HG03460 (cell line): Measurements from ENCODE around the gene LCN15.
"Not testable (repeated sequence)": the region's sequence is repeated elsewhere in the genome, so short reads cannot be mapped to it uniquely, and the experiment has no call there.

Experiments used
- ATAC-seq: cut with Tn5 transposase; IDR thresholded peaks from one replicate; pipeline ENCODE4 v1.9.1; 2021; ENCODE audit not compliant: unreplicated experiment

Gene LCN15

GRCh38 chr9:136756134-136756438 is 8.2 kb downstream of the LCN15 start:
- ATAC-seq: no peak

DNA sequence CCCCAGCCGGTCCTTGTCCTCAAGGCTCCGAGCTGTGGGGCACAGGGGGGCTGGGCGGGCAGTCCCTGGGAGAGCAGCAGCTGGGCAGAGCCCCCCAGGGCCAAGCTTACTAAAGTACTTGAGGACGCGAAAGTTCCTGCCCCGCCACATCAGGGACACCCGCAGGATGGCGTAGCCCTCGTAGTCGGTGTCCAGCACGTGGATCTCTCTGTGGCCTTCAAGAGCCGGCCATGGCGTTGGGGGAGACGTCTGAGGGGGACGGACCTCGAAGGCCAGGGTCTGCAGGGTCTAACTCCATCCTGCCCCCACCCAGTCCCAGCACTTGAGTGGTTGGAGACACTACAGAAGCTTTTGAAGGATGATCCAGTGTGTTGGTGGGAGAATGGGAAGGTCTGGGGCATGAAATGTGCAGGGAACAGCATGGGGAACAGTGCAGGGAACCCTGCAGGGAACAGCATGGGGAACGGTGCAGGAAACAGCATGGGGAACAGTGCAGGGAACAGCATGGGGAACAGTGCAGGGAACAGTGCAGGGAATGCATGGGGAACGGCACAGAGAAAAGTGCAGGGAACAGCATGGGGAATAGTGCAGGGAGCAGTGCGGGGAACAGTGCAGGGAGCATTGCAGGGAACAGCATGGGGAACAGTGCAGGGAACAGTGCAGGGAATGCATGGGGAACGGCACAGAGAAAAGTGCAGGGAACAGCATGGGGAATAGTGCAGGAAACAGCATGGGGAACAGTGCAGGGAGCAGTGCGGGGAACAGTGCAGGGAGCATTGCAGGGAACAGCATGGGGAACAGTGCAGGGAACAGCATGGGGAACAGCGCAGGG is 8.8 kb downstream of the LCN15 start:
- ATAC-seq: not testable (repeated sequence)

GRCh38 chr9:136754626-136755301 is 9.6 kb downstream of the LCN15 start:
- ATAC-seq: no peak

DNA sequence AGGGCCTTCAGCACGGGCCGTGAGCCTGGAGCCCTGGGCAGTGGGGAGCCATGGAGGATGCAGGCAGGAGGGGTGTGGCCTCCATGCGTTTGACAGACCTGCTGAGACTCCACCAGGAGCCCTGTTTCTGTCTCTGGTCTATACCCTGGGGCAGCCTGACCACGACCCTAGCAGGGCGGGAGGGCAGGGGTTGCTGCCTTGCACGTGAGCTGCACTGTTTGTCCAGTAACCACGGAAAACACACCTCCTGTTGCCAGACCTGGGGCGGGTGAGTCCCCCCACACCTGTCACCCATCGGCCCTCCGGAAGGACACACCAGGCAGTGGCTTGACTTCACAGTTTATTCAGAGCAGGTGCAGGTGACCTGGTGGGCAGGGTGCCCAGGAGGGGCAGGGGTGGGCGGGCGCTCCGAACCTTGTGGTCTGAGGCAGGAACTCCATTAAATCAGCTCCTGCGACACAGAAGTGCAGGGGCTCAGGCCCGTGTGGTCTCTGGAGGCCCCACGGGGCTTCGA is 10.2 kb downstream of the LCN15 start:
- ATAC-seq: no peak

DNA sequence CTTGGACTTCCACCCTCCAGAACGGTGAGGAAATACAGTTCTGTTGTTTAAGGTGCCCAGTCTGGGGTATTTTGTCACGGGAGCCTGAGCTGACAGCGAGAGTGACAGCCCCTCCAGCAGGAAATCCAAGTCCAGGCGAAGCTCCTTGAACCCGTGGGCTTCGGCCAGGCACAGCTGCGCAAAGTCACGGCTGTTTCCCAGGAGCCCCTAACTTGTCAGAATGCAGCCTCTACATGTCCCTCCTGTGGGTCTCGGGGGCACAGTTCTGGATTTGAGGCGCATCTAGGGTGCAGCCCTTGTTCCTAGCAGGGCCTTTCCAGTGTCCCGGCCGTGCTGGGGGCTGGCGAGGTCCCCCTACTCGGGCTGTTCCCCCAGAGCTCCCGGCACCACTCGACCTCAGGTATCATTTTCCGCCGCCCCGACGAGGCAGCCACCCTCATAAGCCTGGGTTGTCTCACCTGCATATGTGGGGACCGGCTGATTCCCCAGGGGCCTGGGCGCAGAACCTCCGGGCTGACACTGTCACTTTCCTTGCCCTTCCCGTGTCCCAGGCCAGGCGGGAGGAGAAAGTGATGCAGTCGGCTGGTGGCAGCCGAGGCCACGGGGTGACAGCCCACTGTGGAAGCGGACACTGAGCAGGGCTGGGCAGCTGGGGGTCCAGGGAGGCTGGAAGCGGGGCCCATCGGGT is 10.8 kb downstream of the LCN15 start:
- no peak for ATAC-seq

DNA sequence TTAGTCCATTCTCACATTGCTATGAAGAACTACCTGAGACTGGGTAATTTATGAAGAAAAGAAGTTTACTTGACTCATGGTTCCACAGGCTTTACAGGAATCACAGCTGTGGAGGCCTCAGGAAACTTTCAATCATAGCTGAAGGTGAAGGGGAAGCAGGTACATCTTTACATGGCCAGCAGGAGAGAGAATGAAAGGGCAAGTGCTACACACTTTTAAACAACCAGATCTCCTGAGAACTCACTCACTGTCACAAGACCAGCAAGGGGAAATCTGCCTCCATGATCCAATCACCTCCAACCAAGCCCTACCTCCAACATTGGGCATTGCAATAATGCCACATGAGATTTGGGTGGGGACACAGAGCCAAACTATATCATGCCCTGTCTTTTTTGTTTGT is 12.5 kb downstream of the LCN15 start:
- ATAC-seq: no peak

DNA sequence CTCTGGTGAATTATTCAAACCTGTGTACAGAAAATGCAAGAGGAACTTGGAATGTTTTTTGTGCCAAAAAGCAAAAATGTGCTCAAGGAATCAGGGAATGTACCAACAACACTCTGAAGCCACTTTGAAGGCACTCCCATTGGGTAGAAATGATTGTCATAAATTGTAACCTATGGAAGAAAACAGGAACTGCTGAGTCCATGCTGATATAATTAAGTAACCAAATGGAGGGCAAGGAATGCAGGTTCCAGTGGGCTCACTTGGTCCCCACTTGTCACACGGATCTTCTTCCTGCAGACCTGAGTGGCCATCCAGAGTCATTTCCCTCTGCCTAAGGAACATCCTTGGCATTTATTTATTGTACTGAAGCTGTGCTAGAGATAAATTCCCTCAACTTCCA is 13.1 kb downstream of the LCN15 start:
- no peak for ATAC-seq

GRCh38 chr9:136750526-136750925 is 13.8 kb downstream of the LCN15 start:
- no peak for ATAC-seq

DNA sequence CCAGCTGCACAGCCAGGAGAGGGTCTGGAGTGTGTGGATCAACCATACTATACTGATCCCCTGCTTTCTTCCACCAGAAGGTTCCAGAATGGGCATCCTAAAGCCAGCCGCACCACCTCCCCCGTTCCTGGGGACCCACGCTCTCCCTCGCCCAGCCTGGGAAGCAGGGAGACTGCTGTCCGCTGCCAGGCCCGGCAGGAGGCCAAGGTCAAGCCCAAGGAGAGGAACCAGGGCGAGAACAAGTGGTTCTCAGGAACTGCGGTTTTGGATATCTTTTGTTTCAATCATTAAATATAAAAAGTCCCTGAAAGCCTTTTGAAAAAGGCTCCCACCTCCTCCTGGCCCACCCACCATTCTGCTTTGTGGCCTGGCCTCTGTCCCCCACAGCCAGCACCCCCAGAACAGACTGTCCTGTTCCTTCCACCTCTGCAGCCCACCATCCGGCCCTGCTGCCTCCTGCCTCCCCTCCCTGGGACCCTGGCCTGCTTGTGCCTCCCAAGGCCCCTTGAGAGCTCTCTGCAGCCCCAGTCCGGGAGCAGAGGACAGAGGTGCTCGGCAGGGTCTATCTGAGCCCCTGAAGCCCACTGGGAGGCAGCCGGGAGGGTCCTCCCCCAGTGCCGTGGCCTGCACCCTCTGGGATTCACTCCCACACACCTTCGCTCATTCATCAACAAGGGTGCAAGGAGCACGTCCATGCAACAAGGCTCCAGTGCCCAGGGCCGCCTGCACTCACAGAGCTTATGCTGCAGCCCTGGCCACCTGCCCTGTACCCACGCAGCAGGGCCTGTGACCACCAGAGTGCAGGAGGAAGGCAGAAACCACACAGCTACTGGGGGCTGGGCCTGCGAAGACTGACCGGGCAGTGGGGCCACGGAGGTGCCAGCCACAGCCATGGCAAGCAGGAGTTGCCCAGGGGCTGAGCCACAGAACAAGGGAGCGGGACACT is 15.4 kb downstream of the LCN15 start:
- ATAC-seq: no peak

- ATAC-seq: no peak
Observed at GRCh38 chr9:136748201-136748600, 16.1 kb downstream of the LCN15 start, which contains the start of gene LCN6. LCN6 (minus strand) TSS chr9:136748525; CDS start chr9:136748483, 42 bp downstream.

GRCh38 chr9:136747161-136748060 is 16.9 kb downstream of the LCN15 start:
- ATAC-seq: no peak

GRCh38 chr9:136746621-136747020 is 17.7 kb downstream of the LCN15 start:
- ATAC-seq: no peak

DNA sequence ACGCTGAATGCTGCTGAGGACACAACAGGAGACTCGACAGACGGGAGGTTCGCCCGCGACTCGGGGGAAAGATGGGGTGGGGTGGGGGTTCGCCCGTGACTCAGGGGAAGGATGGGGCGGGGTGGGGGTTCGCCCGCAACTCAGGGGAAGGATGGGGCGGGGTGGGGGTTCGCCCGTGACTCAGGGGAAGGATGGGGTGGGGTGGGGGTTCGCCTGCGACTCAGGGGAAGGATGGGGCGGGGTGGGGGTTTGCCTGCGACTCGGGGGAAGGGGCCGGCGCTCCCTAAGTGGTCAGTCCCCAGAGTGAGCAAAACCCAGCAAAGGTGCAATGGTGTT is 18.2 kb downstream of the LCN15 start:
- ATAC-seq: no peak

DNA sequence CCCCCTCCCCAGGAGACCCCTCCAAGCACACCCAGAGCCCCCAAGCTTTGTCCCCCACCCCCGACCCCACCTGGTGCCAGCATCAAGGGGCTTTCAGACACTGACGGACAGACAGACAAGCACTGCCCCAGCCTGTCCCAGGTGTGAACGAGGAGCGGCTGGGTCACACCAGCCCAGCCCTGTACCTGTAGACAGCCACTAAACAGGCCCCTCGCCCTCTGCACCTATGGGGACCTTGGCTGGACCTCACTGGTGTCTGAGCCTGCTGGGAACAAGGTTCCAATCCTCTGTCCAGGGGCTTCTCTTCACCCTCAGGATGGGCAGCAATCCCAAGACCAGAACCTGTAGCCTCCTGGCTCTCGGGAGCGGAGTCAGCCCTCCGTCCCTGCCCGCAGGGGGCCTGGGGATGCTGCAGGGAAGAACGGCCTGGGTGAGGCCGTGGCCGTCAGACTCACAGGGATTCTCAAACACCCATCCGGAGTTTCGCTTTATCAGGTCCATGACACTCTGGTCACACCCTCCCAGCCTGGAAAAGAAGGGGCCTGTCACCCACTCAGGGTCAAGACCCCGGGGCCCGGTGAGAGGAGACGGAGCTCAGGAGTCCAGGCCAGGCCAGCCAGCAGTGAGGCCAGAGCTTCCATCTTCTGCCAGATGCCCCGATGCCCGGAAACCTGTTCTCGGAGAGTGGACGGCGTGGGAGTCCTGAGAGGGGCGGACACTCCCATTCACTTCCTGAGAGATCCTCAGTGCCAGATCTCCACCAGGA is 18.7 kb downstream of the LCN15 start:
- no peak for ATAC-seq

GRCh38 chr9:136744773-136745172 is 19.5 kb downstream of the LCN15 start:
- ATAC-seq: no peak

GRCh38 chr9:136743639-136744211 is 20.6 kb downstream of the LCN15 start:
- ATAC-seq: no peak

DNA sequence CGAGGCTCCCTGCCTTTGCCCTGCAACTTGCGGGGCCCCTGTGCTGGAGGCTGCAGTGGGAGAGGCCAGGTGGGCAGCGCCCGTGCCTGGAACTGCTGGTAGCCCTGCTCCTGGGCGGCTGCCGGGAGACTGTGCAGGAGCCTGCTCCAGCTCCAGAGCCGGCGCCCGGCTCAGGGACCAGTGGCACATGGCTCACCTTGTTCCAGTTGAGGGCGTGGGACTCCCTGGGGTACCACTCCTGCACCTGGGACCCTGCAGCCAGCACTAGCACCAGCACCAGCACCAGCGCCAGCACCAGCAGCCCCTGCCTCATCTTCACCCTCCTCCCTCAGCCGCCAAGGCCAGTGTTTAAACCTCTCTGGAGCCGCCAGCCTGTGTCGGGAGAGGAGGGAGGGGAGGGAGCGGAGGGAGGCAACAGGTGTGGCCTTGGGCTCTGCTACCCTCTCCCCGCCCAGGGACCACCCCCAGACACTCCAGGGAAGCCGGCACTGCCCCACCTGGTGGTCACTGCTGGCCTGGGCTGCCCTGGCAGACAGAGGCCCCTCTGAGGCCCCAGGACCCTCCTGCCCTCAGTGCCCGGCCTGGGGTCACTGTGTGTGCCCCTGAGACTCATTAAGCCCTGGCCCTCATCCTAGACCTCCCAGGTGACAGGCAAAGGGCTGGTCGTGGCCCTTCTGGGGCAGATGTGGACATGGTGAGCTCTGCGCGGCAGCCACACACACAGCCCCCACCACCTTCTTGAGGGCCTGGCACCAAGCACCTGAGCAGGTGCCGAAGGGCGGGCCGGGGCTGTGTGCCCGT is 21.5 kb downstream of the LCN15 start, which contains the start of gene LCN10:
TSS of gene LCN10 (minus strand) at position 350 of the 801 bp plus-strand sequence. CDS start at position 313, 37 bp downstream.
- ATAC-seq: no peak
